ENCODE data around the gene NTRK2.

Gene NTRK2

DNA sequence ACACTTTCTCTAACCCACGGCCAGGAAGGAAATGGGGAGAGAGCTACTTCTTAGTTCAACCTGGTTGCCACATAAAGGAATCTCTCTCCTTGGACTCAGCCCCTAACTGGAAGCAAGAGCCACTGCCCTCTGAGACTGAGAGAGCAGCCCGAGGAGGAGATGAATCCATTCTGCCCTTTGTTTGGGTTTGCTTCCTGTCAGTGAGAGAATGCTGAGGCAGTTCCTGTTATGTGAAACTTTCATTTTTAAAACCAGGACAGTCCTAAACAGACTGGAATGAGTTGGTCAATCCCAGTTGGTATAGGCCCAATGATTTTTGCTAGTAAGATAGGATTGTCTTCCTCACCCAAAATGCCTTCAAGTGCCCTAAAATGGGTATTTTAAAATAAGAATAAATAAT lies 205.1 kb downstream of the NTRK2 start:
- TF ChIP-seq, protein P1, sequence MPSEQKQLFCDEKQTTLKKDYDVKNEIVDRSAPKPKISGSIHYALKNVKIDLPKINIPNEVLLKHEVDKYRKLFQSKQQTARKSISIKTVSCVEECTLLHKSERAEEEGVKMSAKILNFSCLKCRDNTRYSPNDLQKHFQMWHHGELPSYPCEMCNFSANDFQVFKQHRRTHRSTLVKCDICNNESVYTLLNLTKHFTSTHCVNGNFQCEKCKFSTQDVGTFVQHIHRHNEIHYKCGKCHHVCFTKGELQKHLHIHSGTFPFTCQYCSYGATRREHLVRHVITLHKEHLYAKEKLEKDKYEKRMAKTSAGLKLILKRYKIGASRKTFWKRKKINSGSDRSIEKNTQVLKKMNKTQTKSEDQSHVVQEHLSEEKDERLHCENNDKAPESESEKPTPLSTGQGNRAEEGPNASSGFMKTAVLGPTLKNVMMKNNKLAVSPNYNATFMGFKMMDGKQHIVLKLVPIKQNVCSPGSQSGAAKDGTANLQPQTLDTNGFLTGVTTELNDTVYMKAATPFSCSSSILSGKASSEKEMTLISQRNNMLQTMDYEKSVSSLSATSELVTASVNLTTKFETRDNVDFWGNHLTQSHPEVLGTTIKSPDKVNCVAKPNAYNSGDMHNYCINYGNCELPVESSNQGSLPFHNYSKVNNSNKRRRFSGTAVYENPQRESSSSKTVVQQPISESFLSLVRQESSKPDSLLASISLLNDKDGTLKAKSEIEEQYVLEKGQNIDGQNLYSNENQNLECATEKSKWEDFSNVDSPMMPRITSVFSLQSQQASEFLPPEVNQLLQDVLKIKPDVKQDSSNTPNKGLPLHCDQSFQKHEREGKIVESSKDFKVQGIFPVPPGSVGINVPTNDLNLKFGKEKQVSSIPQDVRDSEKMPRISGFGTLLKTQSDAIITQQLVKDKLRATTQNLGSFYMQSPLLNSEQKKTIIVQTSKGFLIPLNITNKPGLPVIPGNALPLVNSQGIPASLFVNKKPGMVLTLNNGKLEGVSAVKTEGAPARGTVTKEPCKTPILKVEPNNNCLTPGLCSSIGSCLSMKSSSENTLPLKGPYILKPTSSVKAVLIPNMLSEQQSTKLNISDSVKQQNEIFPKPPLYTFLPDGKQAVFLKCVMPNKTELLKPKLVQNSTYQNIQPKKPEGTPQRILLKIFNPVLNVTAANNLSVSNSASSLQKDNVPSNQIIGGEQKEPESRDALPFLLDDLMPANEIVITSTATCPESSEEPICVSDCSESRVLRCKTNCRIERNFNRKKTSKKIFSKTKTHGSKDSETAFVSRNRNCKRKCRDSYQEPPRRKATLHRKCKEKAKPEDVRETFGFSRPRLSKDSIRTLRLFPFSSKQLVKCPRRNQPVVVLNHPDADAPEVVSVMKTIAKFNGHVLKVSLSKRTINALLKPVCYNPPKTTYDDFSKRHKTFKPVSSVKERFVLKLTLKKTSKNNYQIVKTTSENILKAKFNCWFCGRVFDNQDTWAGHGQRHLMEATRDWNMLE (tag by site-specific recombination; conservative IDR thresholded peaks at IDR 0.05; ENCODE audit: low read depth) = no peak
- TF ChIP-seq ZNF777 (tag by site-specific recombination; IDR thresholded peaks at IDR 0.05; ENCODE audit: borderline replicate concordance) (no peak), ZNF501 (tag by site-specific recombination; IDR thresholded peaks at IDR 0.05) (no peak), ZNF391 (tag by site-specific recombination; IDR thresholded peaks at IDR 0.05; ENCODE audit: borderline replicate concordance, low read depth) (no peak), ZNF514 (tag by site-specific recombination; IDR thresholded peaks at IDR 0.05) (no peak), ZNF350 (tag by site-specific recombination; IDR thresholded peaks at IDR 0.05) (no peak), ZNF660 (tag by site-specific recombination; IDR thresholded peaks at IDR 0.05) (no peak), ZNF174 (tag by site-specific recombination; IDR thresholded peaks at IDR 0.05) (no peak)
- TF ChIP-seq, protein P2, sequence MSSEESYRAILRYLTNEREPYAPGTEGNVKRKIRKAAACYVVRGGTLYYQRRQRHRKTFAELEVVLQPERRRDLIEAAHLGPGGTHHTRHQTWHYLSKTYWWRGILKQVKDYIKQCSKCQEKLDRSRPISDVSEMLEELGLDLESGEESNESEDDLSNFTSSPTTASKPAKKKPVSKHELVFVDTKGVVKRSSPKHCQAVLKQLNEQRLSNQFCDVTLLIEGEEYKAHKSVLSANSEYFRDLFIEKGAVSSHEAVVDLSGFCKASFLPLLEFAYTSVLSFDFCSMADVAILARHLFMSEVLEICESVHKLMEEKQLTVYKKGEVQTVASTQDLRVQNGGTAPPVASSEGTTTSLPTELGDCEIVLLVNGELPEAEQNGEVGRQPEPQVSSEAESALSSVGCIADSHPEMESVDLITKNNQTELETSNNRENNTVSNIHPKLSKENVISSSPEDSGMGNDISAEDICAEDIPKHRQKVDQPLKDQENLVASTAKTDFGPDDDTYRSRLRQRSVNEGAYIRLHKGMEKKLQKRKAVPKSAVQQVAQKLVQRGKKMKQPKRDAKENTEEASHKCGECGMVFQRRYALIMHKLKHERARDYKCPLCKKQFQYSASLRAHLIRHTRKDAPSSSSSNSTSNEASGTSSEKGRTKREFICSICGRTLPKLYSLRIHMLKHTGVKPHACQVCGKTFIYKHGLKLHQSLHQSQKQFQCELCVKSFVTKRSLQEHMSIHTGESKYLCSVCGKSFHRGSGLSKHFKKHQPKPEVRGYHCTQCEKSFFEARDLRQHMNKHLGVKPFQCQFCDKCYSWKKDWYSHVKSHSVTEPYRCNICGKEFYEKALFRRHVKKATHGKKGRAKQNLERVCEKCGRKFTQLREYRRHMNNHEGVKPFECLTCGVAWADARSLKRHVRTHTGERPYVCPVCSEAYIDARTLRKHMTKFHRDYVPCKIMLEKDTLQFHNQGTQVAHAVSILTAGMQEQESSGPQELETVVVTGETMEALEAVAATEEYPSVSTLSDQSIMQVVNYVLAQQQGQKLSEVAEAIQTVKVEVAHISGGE (tag by site-specific recombination; conservative IDR thresholded peaks at IDR 0.05; ENCODE audit: low read depth) = no peak
- TF ChIP-seq, protein P3, sequence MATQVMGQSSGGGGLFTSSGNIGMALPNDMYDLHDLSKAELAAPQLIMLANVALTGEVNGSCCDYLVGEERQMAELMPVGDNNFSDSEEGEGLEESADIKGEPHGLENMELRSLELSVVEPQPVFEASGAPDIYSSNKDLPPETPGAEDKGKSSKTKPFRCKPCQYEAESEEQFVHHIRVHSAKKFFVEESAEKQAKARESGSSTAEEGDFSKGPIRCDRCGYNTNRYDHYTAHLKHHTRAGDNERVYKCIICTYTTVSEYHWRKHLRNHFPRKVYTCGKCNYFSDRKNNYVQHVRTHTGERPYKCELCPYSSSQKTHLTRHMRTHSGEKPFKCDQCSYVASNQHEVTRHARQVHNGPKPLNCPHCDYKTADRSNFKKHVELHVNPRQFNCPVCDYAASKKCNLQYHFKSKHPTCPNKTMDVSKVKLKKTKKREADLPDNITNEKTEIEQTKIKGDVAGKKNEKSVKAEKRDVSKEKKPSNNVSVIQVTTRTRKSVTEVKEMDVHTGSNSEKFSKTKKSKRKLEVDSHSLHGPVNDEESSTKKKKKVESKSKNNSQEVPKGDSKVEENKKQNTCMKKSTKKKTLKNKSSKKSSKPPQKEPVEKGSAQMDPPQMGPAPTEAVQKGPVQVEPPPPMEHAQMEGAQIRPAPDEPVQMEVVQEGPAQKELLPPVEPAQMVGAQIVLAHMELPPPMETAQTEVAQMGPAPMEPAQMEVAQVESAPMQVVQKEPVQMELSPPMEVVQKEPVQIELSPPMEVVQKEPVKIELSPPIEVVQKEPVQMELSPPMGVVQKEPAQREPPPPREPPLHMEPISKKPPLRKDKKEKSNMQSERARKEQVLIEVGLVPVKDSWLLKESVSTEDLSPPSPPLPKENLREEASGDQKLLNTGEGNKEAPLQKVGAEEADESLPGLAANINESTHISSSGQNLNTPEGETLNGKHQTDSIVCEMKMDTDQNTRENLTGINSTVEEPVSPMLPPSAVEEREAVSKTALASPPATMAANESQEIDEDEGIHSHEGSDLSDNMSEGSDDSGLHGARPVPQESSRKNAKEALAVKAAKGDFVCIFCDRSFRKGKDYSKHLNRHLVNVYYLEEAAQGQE (tag by site-specific recombination; IDR thresholded peaks at IDR 0.05) = no peak
- TF ChIP-seq, protein P4, sequence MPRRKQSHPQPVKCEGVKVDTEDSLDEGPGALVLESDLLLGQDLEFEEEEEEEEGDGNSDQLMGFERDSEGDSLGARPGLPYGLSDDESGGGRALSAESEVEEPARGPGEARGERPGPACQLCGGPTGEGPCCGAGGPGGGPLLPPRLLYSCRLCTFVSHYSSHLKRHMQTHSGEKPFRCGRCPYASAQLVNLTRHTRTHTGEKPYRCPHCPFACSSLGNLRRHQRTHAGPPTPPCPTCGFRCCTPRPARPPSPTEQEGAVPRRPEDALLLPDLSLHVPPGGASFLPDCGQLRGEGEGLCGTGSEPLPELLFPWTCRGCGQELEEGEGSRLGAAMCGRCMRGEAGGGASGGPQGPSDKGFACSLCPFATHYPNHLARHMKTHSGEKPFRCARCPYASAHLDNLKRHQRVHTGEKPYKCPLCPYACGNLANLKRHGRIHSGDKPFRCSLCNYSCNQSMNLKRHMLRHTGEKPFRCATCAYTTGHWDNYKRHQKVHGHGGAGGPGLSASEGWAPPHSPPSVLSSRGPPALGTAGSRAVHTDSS (tag by site-specific recombination; IDR thresholded peaks at IDR 0.05) = no peak
- H3K36me3 ChIP-seq (ENCODE audit: control insufficient read depth in 2 of 2, insufficient read depth in 1 of 2, low read length in 2 of 2) = no peaks in the 10 kb centered on the region
- H3K4me3 ChIP-seq (ENCODE audit: low read depth, low read length) = no peak overlapping the region
- POLR2A ChIA-PET = no interaction called here
- H3K9me3 ChIP-seq (ENCODE audit: control insufficient read depth, insufficient read depth, low read depth, low read length) = no peaks in the 10 kb centered on the region
- H3K4me1 ChIP-seq (ENCODE audit: control insufficient read depth, insufficient read depth, low read length) = no peaks in the 10 kb centered on the region
- CTCF ChIA-PET = no interaction called here
- H3K27ac ChIP-seq (ENCODE audit: extremely low read depth, low read depth, low read length) = no peak overlapping the region

Measured in HEK293 (cell line).